Measurements from ENCODE around the gene CPNE4. TPM values are rescaled to one million over a fixed set of nuclear protein-coding genes. Genes with fewer than 3 reads are reported as not detected.

Gene CPNE4
- total RNA-seq, 1 experiment from 2014 or later: 1.9 TPM

DNA sequence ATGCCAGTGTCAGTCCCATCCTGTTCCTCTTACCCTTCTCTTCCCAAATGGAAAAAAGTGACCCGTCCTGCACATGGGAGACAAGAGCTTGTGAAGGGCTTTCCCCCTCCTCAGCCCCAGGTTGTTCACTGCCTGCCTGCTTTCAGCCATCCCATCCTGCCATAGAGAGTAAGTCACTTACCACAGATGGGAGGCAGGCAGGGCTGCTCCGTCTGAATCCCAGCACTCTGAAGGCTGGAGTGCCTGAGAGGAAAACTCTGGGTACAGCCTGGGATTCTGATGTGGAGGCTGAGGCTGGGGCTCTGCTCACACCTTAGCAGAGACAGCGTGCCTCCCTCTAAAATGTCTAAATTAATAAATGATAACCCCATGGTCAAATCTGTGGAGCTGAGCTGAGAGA lies 14.8 kb downstream of the CPNE4 start:
- peak overlapping the region; percentile 10; the same call in 1 of the 2 replicates for H3K14ac ChIP-seq (ENCODE audit: insufficient read depth, low read length)
- H3K27ac Mint-ChIP-seq: no peak overlapping the region; a peak in 1 of 7 replicates
- no peak for DNase-seq

More for the DNA sequence above, 14.8 kb downstream of the CPNE4 start:
- Histone ChIP-seq H4K20me1 (ENCODE audit: control insufficient read depth, insufficient read depth, insufficient read length) (no peaks in the 10 kb centered on the region), H3K9me3 (ENCODE audit: control insufficient read depth, low read depth, low read length) (no peaks in the 10 kb centered on the region), H3K18ac (ENCODE audit: insufficient read length, low read depth, low read length) (no peak overlapping the region), H4K5ac (ENCODE audit: insufficient read length, low read depth, low read length) (no peak overlapping the region), H2AFZ (ENCODE audit: low read length) (no peak overlapping the region), H3K56ac (ENCODE audit: insufficient read length, low read depth, low read length) (no peak overlapping the region), H3K79me2 (ENCODE audit: insufficient read depth, low read length) (no peaks in the 10 kb centered on the region), H3K79me1 (ENCODE audit: insufficient read depth, low read depth, low read length, poor library complexity, severe bottlenecking) (no peaks in the 10 kb centered on the region), H3K4me2 (ENCODE audit: insufficient read depth, insufficient read length, low read length) (no peak overlapping the region), H2BK5ac (ENCODE audit: insufficient read length, low read length) (no peak overlapping the region), H2BK120ac (ENCODE audit: low read depth, low read length, poor library complexity, severe bottlenecking) (no peak overlapping the region), H3T11ph (ENCODE audit: low read length) (no peak overlapping the region), H2BK15ac (ENCODE audit: low read depth, low read length) (no peak overlapping the region), H3K9ac (ENCODE audit: extremely low read depth, insufficient read length, low read length) (no peak overlapping the region), H2BK20ac (ENCODE audit: low read depth, low read length, poor library complexity, severe bottlenecking) (no peak overlapping the region), H3K23me2 (ENCODE audit: insufficient read length, low read depth, low read length, poor library complexity, severe bottlenecking) (no peaks in the 10 kb centered on the region), H3K27me3 (ENCODE audit: insufficient read depth, low read length) (no peaks in the 10 kb centered on the region), H3K23ac (ENCODE audit: insufficient read length, low read depth, low read length) (no peak overlapping the region), H2BK12ac (ENCODE audit: insufficient read length, low read depth, low read length) (no peak overlapping the region), H3K4me1 (ENCODE audit: insufficient read depth, low read length) (no peaks in the 10 kb centered on the region), H4K8ac (replicated peaks; ENCODE audit: insufficient read length, low read depth, low read length) (no peak overlapping the region), H3K27ac (ENCODE audit: insufficient read length, low read depth, low read length) (no peak overlapping the region), H2AK5ac (ENCODE audit: insufficient read length, low read length) (no peak overlapping the region), H4K91ac (ENCODE audit: insufficient read length, low read depth, low read length) (no peak overlapping the region), H3K4ac (ENCODE audit: low read depth, low read length) (no peak overlapping the region)
- Mint-ChIP-seq H3K4me1 (no peaks in the 10 kb centered on the region), H3K9me3 (no peaks in the 10 kb centered on the region), H3K4me3 (no peak overlapping the region), H3K27me3 (ENCODE audit: low read depth) (no peaks in the 10 kb centered on the region), H3K36me3 (ENCODE audit: insufficient read depth in 1 of 3, low read depth in 3 of 3) (no peaks in the 10 kb centered on the region)
- TF ChIP-seq, protein P1, sequence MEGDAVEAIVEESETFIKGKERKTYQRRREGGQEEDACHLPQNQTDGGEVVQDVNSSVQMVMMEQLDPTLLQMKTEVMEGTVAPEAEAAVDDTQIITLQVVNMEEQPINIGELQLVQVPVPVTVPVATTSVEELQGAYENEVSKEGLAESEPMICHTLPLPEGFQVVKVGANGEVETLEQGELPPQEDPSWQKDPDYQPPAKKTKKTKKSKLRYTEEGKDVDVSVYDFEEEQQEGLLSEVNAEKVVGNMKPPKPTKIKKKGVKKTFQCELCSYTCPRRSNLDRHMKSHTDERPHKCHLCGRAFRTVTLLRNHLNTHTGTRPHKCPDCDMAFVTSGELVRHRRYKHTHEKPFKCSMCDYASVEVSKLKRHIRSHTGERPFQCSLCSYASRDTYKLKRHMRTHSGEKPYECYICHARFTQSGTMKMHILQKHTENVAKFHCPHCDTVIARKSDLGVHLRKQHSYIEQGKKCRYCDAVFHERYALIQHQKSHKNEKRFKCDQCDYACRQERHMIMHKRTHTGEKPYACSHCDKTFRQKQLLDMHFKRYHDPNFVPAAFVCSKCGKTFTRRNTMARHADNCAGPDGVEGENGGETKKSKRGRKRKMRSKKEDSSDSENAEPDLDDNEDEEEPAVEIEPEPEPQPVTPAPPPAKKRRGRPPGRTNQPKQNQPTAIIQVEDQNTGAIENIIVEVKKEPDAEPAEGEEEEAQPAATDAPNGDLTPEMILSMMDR (conservative IDR thresholded peaks at IDR 0.05): no peak
- WGBS (ENCODE audit: extremely low coverage, insufficient read length, low lambda C conversion rate): no CpG with 5 or more reads among the region's 3 CpGs
